ENCODE data around the gene CRLF1.

The CRLF1 gene

DNA sequence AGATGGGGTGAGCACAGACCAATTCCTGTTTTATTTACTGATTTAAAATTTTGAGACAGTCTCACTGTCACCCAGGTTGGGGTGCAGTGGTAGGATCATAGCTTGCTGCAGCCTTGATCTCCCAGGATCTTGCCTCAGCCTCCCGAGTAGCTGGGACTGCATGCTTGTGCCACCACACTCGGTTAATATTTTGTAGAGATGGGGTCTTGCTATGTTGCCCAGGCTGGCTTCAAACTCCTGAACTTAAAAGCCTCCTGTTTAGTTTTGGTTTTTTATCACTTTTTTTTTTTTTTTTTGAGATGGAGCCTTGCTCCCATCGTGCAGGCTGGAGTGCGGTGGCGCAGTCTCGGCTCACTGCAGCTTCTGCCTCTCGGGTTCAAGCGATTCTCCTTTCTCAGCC is 30.2 kb downstream of the CRLF1 start:
- Mint-ChIP-seq H3K36me3 (peaks cover 6% of the 10 kb centered on the region), H3K27me3 (no peaks in the 10 kb centered on the region), H3K27ac (no peak overlapping the region), H3K9me3 (ENCODE audit: low read depth) (no peaks in the 10 kb centered on the region), H3K4me3 (no peak overlapping the region), H3K4me1 (ENCODE audit: low read depth) (peaks cover 21% of the 10 kb centered on the region)

GRCh38 chr19:18574691-18575291 is 31.8 kb downstream of the CRLF1 start:
- peak overlapping the region; percentile 75 for H3K27ac Mint-ChIP-seq
- H3K4me3 Mint-ChIP-seq, result peak overlapping the region; percentile 53
- H3K36me3 Mint-ChIP-seq, result peaks cover 6% of the 10 kb centered on the region

GRCh38 chr19:18571564-18572344 is 34.8 kb downstream of the CRLF1 start, which contains the start of gene UBA52:
Gene UBA52 (plus strand): TSS chr19:18571857. CDS start chr19:18573301, 1,444 bp downstream.
- H3K36me3 Mint-ChIP-seq, result peaks cover 6% of the 10 kb centered on the region
- peak within 1 kb of the TSS; percentile 95 for H3K27ac Mint-ChIP-seq
- H3K27me3 Mint-ChIP-seq, result no peaks in the 10 kb centered on the region
- peaks cover 22% of the 10 kb centered on the region for H3K4me1 Mint-ChIP-seq (ENCODE audit: low read depth)
- no peaks in the 10 kb centered on the region for H3K9me3 Mint-ChIP-seq (ENCODE audit: low read depth)
- H3K4me3 Mint-ChIP-seq, result peak within 1 kb of the TSS; percentile 99

More at GRCh38 chr19:18574691-18575291, 31.8 kb downstream of the CRLF1 start:
- Mint-ChIP-seq H3K9me3 (ENCODE audit: low read depth) (no peaks in the 10 kb centered on the region), H3K4me1 (ENCODE audit: low read depth) (peaks cover 23% of the 10 kb centered on the region), H3K27me3 (no peaks in the 10 kb centered on the region)

DNA sequence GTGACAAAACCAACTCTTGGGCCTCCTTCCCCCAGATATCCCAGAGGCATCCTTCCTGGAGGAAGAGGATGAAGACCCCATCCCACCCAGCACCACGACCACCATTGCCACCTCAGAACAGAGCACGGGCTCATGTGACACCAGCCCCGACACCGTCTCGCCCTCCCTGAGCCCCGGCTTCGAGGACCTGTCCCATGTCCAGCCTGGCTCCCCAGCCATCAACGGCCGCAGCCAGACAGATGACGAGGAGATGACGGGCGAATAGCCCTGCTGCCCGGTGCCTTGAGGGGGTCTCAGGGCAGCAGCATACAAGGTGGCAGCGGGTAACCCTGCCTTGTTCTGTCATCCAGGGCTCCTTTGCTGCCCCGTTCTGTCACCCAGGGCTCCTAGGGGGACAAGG is 38.2 kb downstream of the CRLF1 start:
- Mint-ChIP-seq H3K36me3 (peaks cover 6% of the 10 kb centered on the region), H3K27ac (no peak overlapping the region), H3K9me3 (ENCODE audit: low read depth) (no peaks in the 10 kb centered on the region), H3K4me3 (no peak overlapping the region), H3K27me3 (no peaks in the 10 kb centered on the region), H3K4me1 (ENCODE audit: low read depth) (peaks cover 11% of the 10 kb centered on the region)

DNA sequence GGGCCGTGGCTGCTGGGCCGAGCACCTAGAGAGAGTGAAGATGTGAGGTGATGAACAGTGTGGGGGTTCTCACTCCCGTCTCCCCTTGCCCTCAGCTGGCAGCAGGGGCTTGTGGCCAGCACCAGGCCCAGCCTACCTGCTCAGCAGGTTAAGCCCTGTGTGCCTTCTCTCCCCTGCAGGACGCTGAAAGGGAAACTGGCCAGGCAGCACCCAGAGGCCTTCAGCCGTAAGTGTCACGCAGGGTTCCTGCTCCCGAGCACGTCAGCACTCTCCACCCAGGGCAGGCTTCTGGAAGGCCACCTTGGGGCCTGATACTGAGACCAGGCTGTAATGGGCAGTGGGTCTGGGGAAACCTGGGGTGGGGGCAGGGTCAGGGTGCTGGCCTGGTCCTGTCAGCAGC is 39.6 kb downstream of the CRLF1 start:
- no peak overlapping the region for H3K27ac Mint-ChIP-seq
- no peaks in the 10 kb centered on the region for H3K36me3 Mint-ChIP-seq
- no peaks in the 10 kb centered on the region for H3K9me3 Mint-ChIP-seq (ENCODE audit: low read depth)
- no peaks in the 10 kb centered on the region for H3K27me3 Mint-ChIP-seq
- peaks cover 3% of the 10 kb centered on the region for H3K4me1 Mint-ChIP-seq (ENCODE audit: low read depth)
- H3K4me3 Mint-ChIP-seq, result no peak overlapping the region

GRCh38 chr19:18562086-18562485 is 44.5 kb downstream of the CRLF1 start:
- H3K27ac Mint-ChIP-seq, result no peak overlapping the region
- no peaks in the 10 kb centered on the region for H3K36me3 Mint-ChIP-seq
- no peak overlapping the region for H3K4me3 Mint-ChIP-seq
- H3K9me3 Mint-ChIP-seq (ENCODE audit: low read depth), result no peaks in the 10 kb centered on the region
- H3K4me1 Mint-ChIP-seq (ENCODE audit: low read depth), result peaks cover 11% of the 10 kb centered on the region
- no peaks in the 10 kb centered on the region for H3K27me3 Mint-ChIP-seq

DNA sequence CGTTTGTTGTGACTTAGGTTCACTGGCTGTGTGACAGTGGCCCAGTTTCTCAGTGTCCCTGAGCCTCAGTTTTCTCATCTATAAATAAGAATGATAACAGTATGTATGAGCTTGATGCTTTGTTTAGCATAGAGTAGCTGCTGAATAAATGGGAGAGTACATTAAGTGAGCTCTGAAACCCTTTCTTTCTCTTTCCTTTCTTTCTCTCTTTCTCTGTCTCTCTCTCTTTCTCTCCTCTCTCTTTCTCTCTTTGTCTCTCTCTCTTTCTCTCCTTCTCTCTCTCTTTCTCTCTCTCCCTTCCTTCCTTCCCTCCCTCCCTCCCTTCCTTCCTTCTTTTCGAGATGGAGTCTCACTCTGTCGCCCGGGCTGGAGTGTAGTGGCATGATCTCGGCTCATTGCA is 46.9 kb downstream of the CRLF1 start:
- Mint-ChIP-seq H3K4me3 (peak overlapping the region; percentile 98), H3K36me3 (no peaks in the 10 kb centered on the region), H3K9me3 (ENCODE audit: low read depth) (no peaks in the 10 kb centered on the region), H3K27me3 (no peaks in the 10 kb centered on the region), H3K27ac (peak overlapping the region; percentile 46), H3K4me1 (ENCODE audit: low read depth) (peaks cover 11% of the 10 kb centered on the region)

DNA sequence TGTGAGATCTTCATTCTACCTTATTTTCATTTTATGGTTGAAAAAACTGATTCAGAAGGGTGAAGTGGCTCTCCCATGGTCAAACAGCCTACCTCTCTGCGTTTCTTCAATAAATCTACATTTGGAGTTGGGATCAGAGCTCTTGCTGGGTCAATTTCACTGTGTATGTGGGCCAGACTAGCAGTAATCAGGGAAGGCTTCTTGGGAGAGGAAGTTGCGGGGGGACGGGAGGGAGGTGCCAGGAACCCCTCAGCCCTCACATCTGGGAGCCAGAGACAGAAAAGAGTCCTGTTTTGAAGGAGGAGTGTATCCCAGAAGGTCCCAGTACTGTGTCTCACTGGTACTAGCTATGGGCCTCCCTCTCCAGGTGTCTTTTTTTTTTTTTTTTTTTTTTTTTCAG is 48.0 kb downstream of the CRLF1 start:
- Mint-ChIP-seq H3K36me3 (no peaks in the 10 kb centered on the region), H3K27ac (peak overlapping the region; percentile 96), H3K9me3 (ENCODE audit: low read depth) (no peaks in the 10 kb centered on the region), H3K4me3 (peak overlapping the region; percentile 98), H3K4me1 (ENCODE audit: low read depth) (peaks cover 11% of the 10 kb centered on the region), H3K27me3 (no peaks in the 10 kb centered on the region)

- H3K27me3 Mint-ChIP-seq, result no peaks in the 10 kb centered on the region
- peaks cover 11% of the 10 kb centered on the region for H3K4me1 Mint-ChIP-seq (ENCODE audit: low read depth)
- H3K36me3 Mint-ChIP-seq, result no peaks in the 10 kb centered on the region
- peak overlapping the region; percentile 96 for H3K27ac Mint-ChIP-seq
- peak overlapping the region; percentile 98 for H3K4me3 Mint-ChIP-seq
- H3K9me3 Mint-ChIP-seq (ENCODE audit: low read depth), result no peaks in the 10 kb centered on the region
Observed at GRCh38 chr19:18558202-18558555, 48.4 kb downstream of the CRLF1 start.

GRCh38 chr19:18557411-18558201 is 49.0 kb downstream of the CRLF1 start, which contains the start of gene KXD1:
Gene KXD1 (plus strand): TSS chr19:18557870. CDS start chr19:18562057, 4,187 bp downstream.
- no peaks in the 10 kb centered on the region for H3K9me3 Mint-ChIP-seq (ENCODE audit: low read depth)
- H3K4me3 Mint-ChIP-seq, result peak within 1 kb of the TSS; percentile 98
- no peaks in the 10 kb centered on the region for H3K27me3 Mint-ChIP-seq
- peaks cover 11% of the 10 kb centered on the region for H3K4me1 Mint-ChIP-seq (ENCODE audit: low read depth)
- peak within 1 kb of the TSS; percentile 96 for H3K27ac Mint-ChIP-seq
- H3K36me3 Mint-ChIP-seq, result no peaks in the 10 kb centered on the region

DNA sequence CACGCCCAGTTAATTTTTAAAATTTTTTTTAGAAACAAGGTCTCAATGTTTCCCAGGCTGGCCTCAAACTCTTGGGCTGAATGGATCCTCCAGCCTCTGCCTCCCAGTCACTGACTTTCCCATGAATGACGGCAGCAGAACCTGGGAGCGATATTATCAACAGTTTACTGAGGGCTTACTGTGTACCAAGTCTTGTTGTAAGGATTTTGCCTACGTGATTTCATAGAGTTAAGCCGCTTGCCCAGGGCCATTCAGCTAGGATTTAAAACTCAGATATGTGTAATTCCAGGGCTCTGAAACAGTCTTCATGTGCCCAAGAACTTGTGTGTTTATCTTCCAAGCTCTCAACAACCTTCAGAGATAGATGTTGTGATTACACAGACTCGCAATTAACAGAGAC is 55.0 kb downstream of the CRLF1 start:
- H3K4me3 Mint-ChIP-seq, result no peak overlapping the region
- no peaks in the 10 kb centered on the region for H3K4me1 Mint-ChIP-seq (ENCODE audit: low read depth)
- no peaks in the 10 kb centered on the region for H3K9me3 Mint-ChIP-seq (ENCODE audit: low read depth)
- H3K27me3 Mint-ChIP-seq, result no peaks in the 10 kb centered on the region
- H3K36me3 Mint-ChIP-seq, result no peaks in the 10 kb centered on the region
- H3K27ac Mint-ChIP-seq, result no peak overlapping the region

DNA sequence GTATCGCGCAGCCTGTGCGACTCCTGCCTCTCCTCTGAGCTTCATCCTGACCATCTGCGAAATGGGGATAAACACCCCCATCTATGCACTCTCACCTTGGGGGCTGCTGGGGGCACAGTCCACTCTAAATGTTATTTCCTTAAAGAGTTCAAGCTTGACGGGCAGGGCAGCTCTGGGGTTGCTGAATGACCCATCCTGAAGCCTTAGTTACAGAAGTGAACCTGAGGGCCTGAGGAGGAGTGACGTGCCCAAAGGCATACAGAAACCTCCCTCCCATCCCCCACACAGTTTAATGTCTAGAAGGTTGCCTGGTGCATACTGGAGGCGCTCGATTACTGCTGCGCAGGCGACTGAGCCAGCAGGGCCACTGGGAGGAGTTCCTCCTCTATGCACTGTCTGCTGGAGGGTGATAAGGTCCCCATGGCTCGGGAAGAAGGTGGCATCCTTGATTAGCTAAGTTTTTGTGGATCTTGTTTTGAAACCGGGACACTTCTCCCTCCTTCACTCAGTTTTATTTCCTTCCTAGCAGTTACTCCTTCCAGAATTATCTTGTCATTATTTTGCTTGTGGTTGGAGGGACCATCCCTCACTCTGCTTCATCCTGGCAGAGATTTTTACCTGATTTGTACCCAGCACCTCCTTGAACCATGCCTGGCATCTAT is 62.7 kb downstream of the CRLF1 start:
- H3K36me3 Mint-ChIP-seq, result no peaks in the 10 kb centered on the region
- no peaks in the 10 kb centered on the region for H3K9me3 Mint-ChIP-seq (ENCODE audit: low read depth)
- H3K4me1 Mint-ChIP-seq (ENCODE audit: low read depth), result peaks cover 22% of the 10 kb centered on the region
- peak overlapping the region; percentile 94 for H3K27ac Mint-ChIP-seq
- no peaks in the 10 kb centered on the region for H3K27me3 Mint-ChIP-seq
- H3K4me3 Mint-ChIP-seq, result peak overlapping the region; percentile 94

All from activated naive CD8-positive, alpha-beta T cell (primary cell).